Immature natural killer cell (primary cell): ENCODE measurements around the gene PDZK1IP1. TPM values are rescaled to one million over a fixed set of nuclear protein-coding genes. Genes with fewer than 3 reads are reported as not detected.

Experiments
- DNase-seq, 3 donors: peaks; one replicate each; pipeline ENCODE4 v3.0.0; 2022; ENCODE audit warnings: mixed read lengths in 1 of 3
- H3K27ac Mint-ChIP-seq, 6 donors: one replicate each; pipeline ENCODE4 v1.8.0; 2020; ENCODE audit warnings: mixed read lengths in 6 of 6, mild to moderate bottlenecking in 5 of 6, inconsistent platforms in 4 of 6, moderate library complexity in 3 of 6
- H3K27me3 Mint-ChIP-seq, 3 donors: one replicate each; pipeline ENCODE4 v1.8.0; 2020 to 2021; ENCODE audit warnings: low read depth in 3 of 3, mild to moderate bottlenecking in 3 of 3, mixed read lengths in 3 of 3, moderate library complexity in 3 of 3, inconsistent platforms in 1 of 3
- H3K36me3 Mint-ChIP-seq, 3 donors: one replicate each; pipeline ENCODE4 v1.8.0; 2020; ENCODE audit warnings: mixed read lengths in 3 of 3, inconsistent platforms in 2 of 3, mild to moderate bottlenecking in 2 of 3
- H3K4me1 Mint-ChIP-seq, 2 donors: one replicate each; pipeline ENCODE4 v1.8.0; 2020; ENCODE audit warnings: inconsistent platforms in 2 of 2, mild to moderate bottlenecking in 2 of 2, mixed read lengths in 2 of 2, moderate library complexity in 1 of 2
- H3K4me3 Mint-ChIP-seq, 5 donors: one replicate each; pipeline ENCODE4 v1.8.0; 2020; ENCODE audit warnings: mild to moderate bottlenecking in 5 of 5, mixed read lengths in 5 of 5, inconsistent platforms in 3 of 5, moderate library complexity in 3 of 5
- H3K9me3 Mint-ChIP-seq, 6 donors: one replicate each; pipeline ENCODE4 v1.8.0; 2020; ENCODE audit warnings: mild to moderate bottlenecking in 6 of 6, mixed read lengths in 6 of 6, inconsistent platforms in 4 of 6, moderate library complexity in 3 of 6
- polyA plus RNA-seq, 3 donors: library from polyadenylated mRNA; unstranded; fragments of 300-500 nt; fragmentation: Illumina TruSeq; gene quantifications; one replicate each; pipeline ENCODE4 v1.2.3, GENCODE V29; 2021

PDZK1IP1 gene
- polyA plus RNA-seq, 3 donors from 2014 or later: 0.58 to 7.5 TPM; not detected in 1

DNA sequence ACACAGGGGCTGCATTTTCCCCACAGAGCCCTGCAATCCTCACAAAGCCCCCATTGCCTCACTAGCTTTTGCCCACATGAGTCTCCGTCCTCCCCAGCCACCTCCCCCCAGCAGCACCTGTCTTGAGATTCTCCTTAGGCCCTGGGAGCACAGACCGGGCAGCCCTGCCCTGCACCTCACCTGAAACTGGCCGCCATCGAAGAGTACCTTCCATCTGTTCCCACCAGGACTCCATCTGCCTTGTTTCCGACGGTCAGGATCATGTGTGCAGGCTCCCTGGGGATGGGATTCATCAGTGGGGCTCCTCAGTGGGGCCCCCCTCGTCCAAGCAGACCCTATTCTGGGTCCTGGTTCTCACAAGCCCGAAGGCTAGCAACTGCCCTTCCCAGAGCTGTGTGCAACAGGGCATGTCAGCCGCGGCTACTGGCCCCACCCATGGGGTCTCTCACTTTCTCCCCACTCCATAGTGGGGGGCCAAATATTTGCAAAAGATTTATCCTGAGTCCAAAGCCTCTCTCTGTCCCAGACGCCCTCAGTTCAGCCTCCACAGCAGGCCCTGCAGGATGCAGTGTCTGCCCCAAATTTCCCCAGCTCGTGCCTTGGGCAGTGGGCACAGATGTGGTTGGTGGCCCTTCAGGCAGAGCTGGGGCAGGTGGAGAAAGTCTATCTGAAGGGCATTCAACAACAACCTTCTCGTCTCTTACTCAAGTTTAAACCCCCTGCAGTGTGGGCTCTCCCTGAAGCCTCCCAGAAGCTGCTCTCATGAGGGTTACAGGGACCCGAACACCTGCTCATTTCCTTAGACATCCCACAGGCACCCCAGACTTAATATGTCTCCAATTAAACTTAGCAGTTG is 4.8 kb downstream of the PDZK1IP1 start:
- no peaks in the 10 kb centered on the region for H3K4me1 Mint-ChIP-seq
- no peaks in the 10 kb centered on the region for H3K9me3 Mint-ChIP-seq
- no peak overlapping the region for H3K4me3 Mint-ChIP-seq
- H3K27me3 Mint-ChIP-seq: peaks cover 0 to 8% (median 7%) of the 10 kb centered on the region in 3 donors
- no peak for DNase-seq
- no peaks in the 10 kb centered on the region for H3K36me3 Mint-ChIP-seq
- no peak overlapping the region for H3K27ac Mint-ChIP-seq

DNA sequence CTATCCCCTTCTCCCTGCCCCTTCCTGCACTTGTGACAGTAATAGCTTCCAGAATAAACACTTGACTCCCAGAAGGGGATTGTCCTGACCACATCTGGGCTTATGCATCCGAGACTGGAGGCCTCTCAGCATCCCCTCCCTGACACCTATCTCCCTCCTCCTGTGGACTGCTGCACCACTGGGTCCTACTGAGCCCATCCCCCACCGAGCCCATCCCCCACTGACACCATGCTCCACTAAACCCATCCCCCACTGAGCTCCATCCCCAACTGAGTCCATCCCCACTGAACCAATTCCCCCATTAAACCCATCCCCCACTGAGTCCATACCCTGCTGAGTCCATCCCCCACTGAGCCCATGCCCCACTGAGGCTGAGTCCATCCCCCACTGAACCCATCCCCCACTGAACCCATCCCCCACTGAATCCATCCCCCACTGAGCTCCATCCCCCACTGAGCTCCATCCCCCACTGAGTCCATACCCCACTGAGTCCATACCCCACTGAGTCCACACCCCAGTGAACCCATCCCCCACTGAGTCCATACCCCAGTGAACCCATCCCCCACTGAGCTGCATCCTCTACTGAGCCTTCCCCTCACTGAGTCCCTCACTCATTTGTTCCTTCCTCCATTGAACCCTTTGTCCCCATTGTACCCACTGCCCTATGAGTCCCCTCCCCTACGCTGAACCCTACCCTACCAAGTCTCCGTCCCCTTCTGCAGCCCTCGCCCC is 5.6 kb downstream of the PDZK1IP1 start:
- DNase-seq: no peak
- H3K9me3 Mint-ChIP-seq: no peaks in the 10 kb centered on the region
- H3K4me3 Mint-ChIP-seq: no peak overlapping the region
- no peaks in the 10 kb centered on the region for H3K36me3 Mint-ChIP-seq
- H3K4me1 Mint-ChIP-seq: peaks cover 5 to 6% of the 10 kb centered on the region in 2 donors
- no peak overlapping the region for H3K27ac Mint-ChIP-seq
- peaks cover 5 to 11% (median 9%) of the 10 kb centered on the region in 3 donors for H3K27me3 Mint-ChIP-seq

DNA sequence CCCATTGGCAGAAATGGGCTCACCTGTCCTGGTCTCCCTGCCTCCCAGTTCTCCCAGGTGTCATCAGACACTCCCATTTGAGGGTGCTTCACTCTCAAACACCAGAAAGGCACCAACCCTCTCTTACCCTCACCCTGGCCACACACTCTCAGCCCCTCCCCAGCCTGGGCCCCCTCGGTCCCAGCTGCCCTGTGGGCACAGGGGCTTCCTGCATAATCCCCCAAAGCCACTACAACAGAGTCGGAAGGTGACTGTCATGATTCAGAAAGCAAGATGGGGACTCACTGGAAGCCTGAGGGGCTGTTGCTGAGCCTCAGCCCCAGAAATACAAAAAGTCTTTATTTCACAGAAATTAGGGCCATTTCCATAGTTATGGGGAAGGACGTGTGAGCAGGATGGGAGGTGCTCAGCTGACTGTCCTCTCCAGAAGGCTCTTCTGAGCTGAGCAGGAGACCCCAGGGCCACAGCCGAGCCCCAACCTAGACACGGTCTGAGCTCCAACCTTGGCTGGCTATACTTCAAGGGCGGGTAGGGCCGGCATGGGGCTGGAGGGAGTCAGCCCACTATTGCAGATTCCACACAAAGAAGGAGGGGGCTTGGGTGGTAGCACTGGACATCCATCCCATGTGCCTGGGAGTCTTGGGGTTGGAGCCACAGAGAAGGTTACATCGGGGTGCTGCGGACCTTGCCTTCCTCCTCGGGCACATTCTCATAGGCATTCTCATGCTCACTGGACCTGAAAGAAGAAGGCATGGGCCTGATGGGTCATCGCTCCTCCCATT is 6.3 kb downstream of the PDZK1IP1 start:
- H3K9me3 Mint-ChIP-seq: no peaks in the 10 kb centered on the region
- H3K27ac Mint-ChIP-seq: no peak overlapping the region
- no peaks in the 10 kb centered on the region for H3K36me3 Mint-ChIP-seq
- H3K4me3 Mint-ChIP-seq: no peak overlapping the region
- no peak for DNase-seq
- peaks cover 8 to 11% of the 10 kb centered on the region in 2 donors for H3K4me1 Mint-ChIP-seq
- H3K27me3 Mint-ChIP-seq: peaks cover 10 to 15% (median 12%) of the 10 kb centered on the region in 3 donors

DNA sequence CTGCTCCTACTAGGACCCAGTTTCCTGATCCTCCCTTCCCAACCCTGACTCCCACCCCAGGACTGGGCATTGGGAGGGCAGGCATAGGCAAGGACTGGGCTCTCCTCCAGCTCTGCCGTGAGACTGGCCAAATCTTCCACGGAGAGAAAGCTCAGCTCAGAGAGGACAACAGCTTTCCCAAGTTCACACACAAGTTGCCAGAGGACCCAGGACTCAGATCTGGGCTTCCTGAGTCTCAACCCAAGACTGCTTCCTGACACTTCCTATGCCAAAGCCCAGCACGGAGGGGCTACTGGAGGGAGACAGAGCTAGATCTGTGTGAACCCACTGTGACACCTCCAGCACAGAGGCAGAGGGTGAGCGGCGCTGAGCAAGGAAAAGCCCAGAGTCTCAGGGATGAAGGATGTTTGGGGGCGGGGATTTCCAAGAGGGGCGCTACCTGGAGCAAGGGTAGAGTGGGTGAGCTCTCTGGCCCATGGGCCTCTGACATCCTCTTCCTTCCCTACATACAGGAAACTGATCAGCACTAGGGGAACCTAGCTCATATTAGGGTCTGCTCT is 7.1 kb downstream of the PDZK1IP1 start:
- H3K27me3 Mint-ChIP-seq: peaks cover 11 to 15% (median 12%) of the 10 kb centered on the region in 3 donors
- no peak overlapping the region for H3K27ac Mint-ChIP-seq
- H3K36me3 Mint-ChIP-seq: no peaks in the 10 kb centered on the region

DNA sequence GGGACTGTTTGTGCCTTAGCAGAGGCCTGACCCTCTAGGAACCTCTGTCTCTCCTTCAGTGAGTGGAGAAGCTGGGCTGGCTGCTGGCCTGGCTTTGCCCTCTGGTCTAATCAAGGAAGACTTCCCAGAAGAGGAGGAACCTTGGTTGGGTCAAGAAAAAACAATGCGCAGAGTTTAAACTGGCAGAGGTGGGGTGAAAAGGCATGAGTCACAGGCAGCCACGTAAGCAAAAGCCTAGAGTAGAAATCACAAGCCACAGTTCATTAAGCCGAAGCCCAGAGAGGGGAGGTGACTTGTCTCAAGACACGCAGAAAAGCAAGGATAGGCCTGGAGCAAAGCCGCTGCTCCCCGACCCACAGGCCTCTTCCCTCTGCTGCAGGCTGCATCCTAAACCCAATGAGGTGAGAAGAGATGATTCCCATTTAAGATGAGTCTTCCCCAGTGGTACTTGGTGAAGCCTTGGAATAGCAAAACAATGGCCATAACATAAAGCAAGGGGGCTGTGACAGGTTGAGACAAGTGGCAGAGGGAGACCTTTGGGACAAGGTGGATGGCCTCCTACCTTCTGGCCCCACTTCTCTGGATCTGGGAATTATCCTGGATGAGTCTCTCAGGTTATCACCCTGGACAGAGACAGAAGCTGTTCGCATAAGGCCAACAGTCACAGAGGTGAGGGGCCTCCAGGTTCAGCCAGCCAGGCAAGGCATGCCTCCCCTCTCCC is 7.7 kb downstream of the PDZK1IP1 start:
- no peak for DNase-seq
- Mint-ChIP-seq H3K36me3 (no peaks in the 10 kb centered on the region), H3K4me1 (peaks cover 8 to 11% of the 10 kb centered on the region in 2 donors), H3K27me3 (peaks cover 11 to 15% (median 12%) of the 10 kb centered on the region in 3 donors), H3K4me3 (no peak overlapping the region), H3K27ac (no peak overlapping the region), H3K9me3 (no peaks in the 10 kb centered on the region)

More for the DNA sequence above, 7.1 kb downstream of the PDZK1IP1 start:
- peaks cover 8 to 11% of the 10 kb centered on the region in 2 donors for H3K4me1 Mint-ChIP-seq
- H3K9me3 Mint-ChIP-seq: no peaks in the 10 kb centered on the region
- DNase-seq: no peak
- no peak overlapping the region for H3K4me3 Mint-ChIP-seq

DNA sequence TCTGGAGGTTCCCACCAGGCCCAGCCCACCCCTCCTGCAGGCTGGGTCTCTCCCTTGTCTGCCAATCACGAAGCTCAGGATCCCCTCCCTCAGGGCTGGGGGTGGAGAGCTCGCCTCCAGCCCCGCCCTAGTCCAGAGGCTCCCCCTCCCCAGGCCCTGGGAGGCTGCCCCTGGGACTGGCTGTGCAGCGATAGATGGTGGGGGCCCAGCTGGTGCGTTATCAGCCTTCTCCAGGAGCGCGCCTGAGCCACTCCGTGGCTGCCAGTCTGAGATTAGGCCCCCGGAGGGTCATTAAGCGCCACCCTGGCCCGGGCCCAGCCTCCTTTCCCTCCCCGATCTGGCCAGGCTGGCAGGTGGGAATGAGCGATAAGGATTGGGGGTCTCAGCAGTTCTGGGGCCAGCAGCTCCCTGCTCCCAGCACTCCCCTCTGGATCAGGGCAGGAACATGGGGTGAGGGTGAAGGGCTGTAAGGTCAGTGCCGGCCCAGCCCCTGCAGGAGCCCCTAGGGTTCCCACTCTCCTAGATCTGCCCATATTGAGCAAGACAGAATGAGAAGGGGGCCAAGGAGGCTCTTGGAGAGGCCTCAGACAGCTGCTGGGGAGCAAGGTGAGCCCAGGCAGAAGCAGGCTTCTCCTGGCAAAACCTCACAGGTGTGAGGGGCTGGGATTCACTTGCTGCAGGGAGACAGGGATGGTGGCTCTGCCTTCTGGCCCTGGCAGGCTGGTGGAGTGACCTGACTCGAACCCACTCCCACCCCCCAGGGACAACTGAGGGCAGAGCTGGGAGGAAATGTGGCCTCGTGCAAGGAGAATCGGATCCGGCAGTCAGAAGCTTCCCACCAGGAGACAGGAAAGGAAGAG is 8.5 kb downstream of the PDZK1IP1 start:
- Mint-ChIP-seq H3K9me3 (no peaks in the 10 kb centered on the region), H3K36me3 (no peaks in the 10 kb centered on the region), H3K27ac (no peak overlapping the region), H3K4me1 (peaks cover 8 to 11% of the 10 kb centered on the region in 2 donors), H3K27me3 (peaks cover 11 to 15% (median 13%) of the 10 kb centered on the region in 3 donors), H3K4me3 (no peak overlapping the region)
- no peak for DNase-seq

DNA sequence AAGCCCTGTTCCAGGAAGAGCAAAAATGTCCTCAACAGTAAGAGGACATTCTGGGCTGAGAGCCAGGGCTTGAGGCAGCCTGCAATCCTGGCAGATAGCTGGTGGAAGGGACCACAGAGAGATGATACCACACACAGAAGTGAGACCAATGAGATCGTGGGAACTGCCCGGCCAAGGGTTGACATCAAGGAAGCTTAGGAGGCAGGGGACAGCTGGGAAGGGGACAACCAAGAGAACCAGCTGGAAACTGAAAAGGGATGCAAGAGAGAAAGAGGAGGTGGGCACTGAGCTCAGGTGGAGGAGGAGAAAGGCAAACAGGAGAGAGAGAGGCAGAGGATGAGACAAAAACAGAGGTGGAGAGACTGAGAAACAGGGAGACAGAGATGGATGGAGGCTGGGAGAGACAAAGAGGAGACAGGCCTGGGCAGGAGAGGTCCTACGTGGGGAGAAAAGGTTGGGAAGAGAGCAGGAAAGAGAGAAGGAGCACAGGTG is 9.2 kb downstream of the PDZK1IP1 start:
- Mint-ChIP-seq H3K36me3 (no peaks in the 10 kb centered on the region), H3K27me3 (peaks cover 11 to 16% (median 15%) of the 10 kb centered on the region in 3 donors), H3K27ac (no peak overlapping the region), H3K4me1 (peaks cover 8 to 11% of the 10 kb centered on the region in 2 donors), H3K4me3 (peak overlapping the region in 1 of 5 donors; percentile 39), H3K9me3 (no peaks in the 10 kb centered on the region)
- no peak for DNase-seq

DNA sequence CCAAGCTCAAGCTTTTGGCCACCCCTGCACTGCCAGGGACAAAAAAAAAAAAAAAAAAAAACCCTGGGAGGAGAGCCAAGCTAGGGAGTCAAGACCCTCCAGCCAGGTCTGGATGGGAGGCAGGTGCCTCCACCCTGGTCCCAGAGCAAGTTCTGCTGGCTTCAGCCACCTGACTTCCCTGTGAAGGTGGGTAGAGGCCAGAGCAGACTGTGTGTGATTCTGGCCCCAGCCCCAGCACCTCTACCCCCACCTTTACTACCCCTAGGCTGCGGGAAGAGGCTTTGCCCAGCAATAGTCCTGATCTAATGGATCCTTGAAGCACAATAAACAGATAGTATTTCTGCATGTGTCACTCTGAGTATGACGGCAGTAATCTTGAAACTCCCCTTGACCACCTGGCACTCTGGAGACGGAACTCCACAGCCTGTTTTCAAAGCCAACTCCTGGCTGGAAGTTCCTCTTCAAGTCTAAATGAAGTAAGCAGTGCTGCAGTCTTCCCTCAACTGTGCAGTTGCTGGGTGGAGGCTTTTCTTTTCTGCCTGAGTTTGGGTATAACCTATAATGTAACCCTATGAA is 9.8 kb downstream of the PDZK1IP1 start:
- DNase-seq: no peak
- H3K27me3 Mint-ChIP-seq: peaks cover 11 to 16% (median 15%) of the 10 kb centered on the region in 3 donors
- H3K27ac Mint-ChIP-seq: no peak overlapping the region
- peaks cover 11% of the 10 kb centered on the region in 2 donors for H3K4me1 Mint-ChIP-seq
- no peaks in the 10 kb centered on the region for H3K36me3 Mint-ChIP-seq
- peak overlapping the region in 3 of 5 donors; percentile 32 to 76 (median 39) for H3K4me3 Mint-ChIP-seq
- H3K9me3 Mint-ChIP-seq: no peaks in the 10 kb centered on the region

DNA sequence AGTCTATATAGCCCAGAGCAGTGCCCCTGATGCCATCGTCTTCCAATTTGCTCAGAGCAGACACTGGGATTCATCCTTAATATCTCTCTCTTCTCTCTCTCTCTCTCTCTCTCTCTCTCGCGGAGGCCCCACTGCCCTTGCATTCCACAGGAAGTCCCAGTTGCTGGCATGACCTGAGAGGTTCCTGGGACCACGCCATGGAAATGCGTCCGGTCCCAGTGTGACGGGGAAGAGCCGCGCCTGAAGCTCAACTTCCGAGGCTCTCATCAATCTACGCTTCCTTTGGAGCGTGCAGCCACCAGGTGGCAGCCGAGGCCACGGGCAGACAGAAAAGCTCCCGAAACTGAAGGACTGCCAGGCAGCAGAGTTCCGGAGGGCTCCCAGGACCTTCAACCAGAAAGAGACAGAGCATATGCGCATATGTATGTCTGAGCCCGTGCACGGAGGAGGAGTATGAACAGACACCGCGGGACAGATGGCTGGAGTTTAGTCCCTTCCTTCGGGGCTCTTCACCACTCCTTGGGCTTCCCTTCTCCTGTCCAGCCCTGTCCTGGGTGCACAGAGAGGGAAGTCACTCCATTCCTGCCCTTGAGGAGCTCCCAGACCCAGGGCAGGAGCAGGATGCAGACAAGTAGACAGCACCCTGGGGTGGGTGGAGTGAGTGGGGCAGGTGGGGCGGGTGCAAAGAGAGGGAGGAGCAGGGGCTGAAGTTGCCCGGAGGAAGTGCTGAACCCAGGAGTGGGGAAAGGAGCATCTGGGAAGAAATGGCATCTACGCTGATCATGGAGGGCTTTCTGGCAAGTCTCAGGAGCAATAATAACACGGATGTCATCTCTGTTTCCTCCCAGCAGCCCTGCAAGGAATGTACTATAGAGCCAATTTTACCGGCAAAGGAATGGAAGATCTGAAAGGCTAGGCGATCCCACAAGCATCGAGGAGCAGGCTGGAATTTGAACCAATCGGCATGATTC is 10.5 kb downstream of the PDZK1IP1 start:
- Mint-ChIP-seq H3K27ac (peak overlapping the region in 4 of 6 donors; percentile 44 to 84 (median 74)), H3K27me3 (peaks cover 11 to 16% (median 12%) of the 10 kb centered on the region in 3 donors), H3K4me3 (peak overlapping the region; percentile 73 to 89 (median 83)), H3K4me1 (peaks cover 11 to 12% of the 10 kb centered on the region in 2 donors), H3K9me3 (no peaks in the 10 kb centered on the region), H3K36me3 (no peaks in the 10 kb centered on the region)
- DNase-seq: peak; percentile 41 to 59 (median 54)

DNA sequence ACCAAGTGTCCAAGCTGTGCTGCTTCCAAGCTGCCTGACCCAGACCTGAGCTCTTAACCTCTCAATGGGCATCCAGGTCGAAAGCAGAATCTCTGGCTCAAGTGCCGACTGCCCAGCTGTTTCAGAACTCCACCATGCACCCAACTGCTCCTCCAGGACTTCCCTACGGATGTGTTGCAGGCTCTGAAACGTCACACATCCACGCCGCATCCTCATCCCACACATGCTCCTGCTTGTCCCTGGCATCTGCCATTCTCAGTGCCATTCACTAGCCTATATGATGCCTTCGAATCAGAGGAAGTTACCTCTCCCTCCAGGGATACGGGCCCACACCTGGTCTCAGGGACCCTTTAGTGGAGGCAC is 11.2 kb downstream of the PDZK1IP1 start:
- Mint-ChIP-seq H3K27me3 (peaks cover 11 to 16% (median 12%) of the 10 kb centered on the region in 3 donors), H3K36me3 (no peaks in the 10 kb centered on the region), H3K4me1 (peaks cover 11 to 12% of the 10 kb centered on the region in 2 donors), H3K27ac (peak overlapping the region in 1 of 6 donors; percentile 44), H3K4me3 (peak overlapping the region in 3 of 5 donors; percentile 73 to 89 (median 76)), H3K9me3 (no peaks in the 10 kb centered on the region)
- DNase-seq: no peak

DNA sequence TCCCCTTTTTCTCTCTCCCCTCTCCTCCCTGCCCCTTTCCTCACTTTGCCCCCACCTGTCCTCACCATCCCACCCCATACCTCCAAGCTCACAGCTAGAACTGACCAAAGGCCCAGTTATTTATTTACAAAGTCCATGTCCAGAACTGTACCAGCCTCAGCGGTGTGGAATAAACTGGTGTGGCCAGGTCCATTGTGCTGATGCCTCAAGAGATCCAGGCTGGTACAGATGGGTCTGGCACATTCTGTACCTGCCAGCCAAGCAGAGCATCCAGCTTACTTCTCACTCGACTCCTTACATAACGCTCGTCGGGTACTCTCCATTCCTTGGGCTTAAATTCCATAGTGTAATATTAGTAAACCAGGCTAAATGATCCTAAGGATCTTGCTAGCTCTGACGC is 11.8 kb downstream of the PDZK1IP1 start:
- no peak for DNase-seq
- Mint-ChIP-seq H3K27ac (no peak overlapping the region), H3K9me3 (no peaks in the 10 kb centered on the region), H3K4me1 (peaks cover 11 to 12% of the 10 kb centered on the region in 2 donors), H3K36me3 (no peaks in the 10 kb centered on the region), H3K27me3 (peaks cover 12 to 13% (median 12%) of the 10 kb centered on the region in 3 donors), H3K4me3 (no peak overlapping the region)
